Spinal cord (tissue), 10 donors: ENCODE measurements around the gene TMED10. TPM values are rescaled to one million over a fixed set of nuclear protein-coding genes. Genes with fewer than 3 reads are reported as not detected.

Experiments
- DNase-seq, 6 donors: peaks; one replicate each; pipeline versions ENCODE4 v3.0.0 to v3.0.0-alpha.2; 2013 to 2015; ENCODE audit warnings: low spot score in 6 of 6, low read depth in 4 of 6
- H3K27ac ChIP-seq: one replicate; pipeline ENCODE4 v1.5.1; 2013; ENCODE audit warnings: low read depth, low read length, control low read depth
- H3K27me3 ChIP-seq: one replicate; pipeline ENCODE4 v1.6.1; 2013; ENCODE audit warnings: low read length; ENCODE audit not compliant: control insufficient read depth, insufficient read depth
- H3K36me3 ChIP-seq: one replicate; pipeline ENCODE4 v1.6.1; 2013; ENCODE audit warnings: low read length; ENCODE audit not compliant: control insufficient read depth, insufficient read depth
- H3K4me1 ChIP-seq: one replicate; pipeline ENCODE4 v1.6.1; 2013; ENCODE audit warnings: low read length; ENCODE audit not compliant: control insufficient read depth, insufficient read depth
- H3K4me3 ChIP-seq: one replicate; pipeline ENCODE4 v1.5.1; 2013; ENCODE audit warnings: low read depth, low read length, control low read depth
- H3K9me3 ChIP-seq: one replicate; pipeline ENCODE4 v1.6.1; 2013; ENCODE audit warnings: low read length; ENCODE audit not compliant: control insufficient read depth, insufficient read depth
- WGBS: methylation state at CpG from one replicate; pipeline ENCODE4 v1.1.5; 2013; ENCODE audit warnings: missing lambda C conversion rate; ENCODE audit not compliant: insufficient coverage; 5-methylcytosine and 5-hydroxymethylcytosine counted together
- polyA plus RNA-seq, 2 donors: library from polyadenylated mRNA; unstranded; fragments of 120-200 nt; gene quantifications; one replicate each; pipeline ENCODE4 v1.2.1, GENCODE V29; 2013; ENCODE audit not compliant: insufficient read length in 2 of 2
- small RNA-seq: library from RNA; depleted of rRNA; stranded (forward); fragments of <200 nt; gene quantifications from one replicate; pipeline ENCODE3, GENCODE V24; 2014; ENCODE audit warnings: low replicate concordance
- total RNA-seq, 2 donors: library from RNA; depleted of rRNA in 1 of 2; stranded (reverse); fragments of 120-200 nt in 1 of 2; fragments of >200 nt in 1 of 2; gene quantifications; one replicate each; pipeline versions ENCODE4 v1.2.3 to v1.2.4, GENCODE V29; 2013 to 2014
- donor health status: healthy.

TMED10 gene
- total and polyA plus RNA-seq, 4 donors: 164 to 353 (median 218) TPM

GRCh38 chr14:75084513-75084912, 91.9 kb downstream of the TMED10 start:
- Histone ChIP-seq H3K4me1 (peaks cover 3% of the 10 kb centered on the region), H3K27ac (no peak overlapping the region), H3K4me3 (no peak overlapping the region), H3K36me3 (peaks cover 50% of the 10 kb centered on the region), H3K9me3 (no peaks in the 10 kb centered on the region), H3K27me3 (no peaks in the 10 kb centered on the region)
- 83% methylated on average over 3 of the region's 5 CpGs for whole genome bisulfite sequencing
- DNase-seq: peak in 1 of 6 donors; percentile 44

GRCh38 chr14:75083271-75083670, 93.1 kb downstream of the TMED10 start:
- Histone ChIP-seq H3K4me1 (peaks cover 3% of the 10 kb centered on the region), H3K36me3 (peaks cover 50% of the 10 kb centered on the region), H3K4me3 (no peak overlapping the region), H3K9me3 (no peaks in the 10 kb centered on the region), H3K27ac (no peak overlapping the region), H3K27me3 (no peaks in the 10 kb centered on the region)
- no peak for DNase-seq
- no CpG with 5 or more reads among the region's 1 CpG for WGBS

GRCh38 chr14:75081660-75082229, 94.7 kb downstream of the TMED10 start:
- WGBS: no CpG with 5 or more reads among the region's 2 CpGs
- peak in 1 of 6 donors; percentile 32 for DNase-seq
- Histone ChIP-seq H3K27me3 (no peaks in the 10 kb centered on the region), H3K27ac (peak overlapping the region; percentile 13), H3K36me3 (peaks cover 37% of the 10 kb centered on the region), H3K4me3 (no peak overlapping the region), H3K9me3 (no peaks in the 10 kb centered on the region), H3K4me1 (peaks cover 3% of the 10 kb centered on the region)

Small RNAs within 50 kb of the gene (small RNA-seq; reads per million reads assigned to genes)
- gene HIF1AP1: not detected
- not detected for gene RNU4ATAC14P

Other genes starting within 250 kb of the TMED10 start
- gene PGF, start 221.0 kb downstream of the TMED10 start, total RNA-seq: 10 to 100 TPM in 1 of 2 donors, 1 to 10 TPM in 1; 5.7 to 23.0 TPM
- 10 to 100 TPM in 1 of 2 donors, 1 to 10 TPM in 1; 8.1 to 13.5 TPM for gene PGF, start 221.0 kb downstream of the TMED10 start, polyA plus RNA-seq
- gene EIF2B2, start 173.7 kb downstream of the TMED10 start, total RNA-seq: 10 to 100 TPM; 23.2 to 46.8 TPM
- 10 to 100 TPM; 47.4 to 56.8 TPM for gene EIF2B2, start 173.7 kb downstream of the TMED10 start, polyA plus RNA-seq
- gene MLH3, start 125.1 kb downstream of the TMED10 start, total RNA-seq: 10 to 100 TPM; 51.2 to 65.8 TPM
- 10 to 100 TPM; 21.4 to 27.8 TPM for gene MLH3, start 125.1 kb downstream of the TMED10 start, polyA plus RNA-seq
- gene ACYP1, start 112.6 kb downstream of the TMED10 start, total RNA-seq: 10 to 100 TPM; 18.4 to 23.0 TPM
- 10 to 100 TPM; 68.9 to 76.6 TPM for gene ACYP1, start 112.6 kb downstream of the TMED10 start, polyA plus RNA-seq
- 1 to 10 TPM; 4.5 to 9.0 TPM for gene ZC2HC1C, start 107.0 kb downstream of the TMED10 start, total RNA-seq
- 1 to 10 TPM; 5.3 to 7.2 TPM for gene ZC2HC1C, start 107.0 kb downstream of the TMED10 start, polyA plus RNA-seq
- 10 to 100 TPM; 42.9 to 43.2 TPM for gene NEK9, start 49.6 kb downstream of the TMED10 start, total RNA-seq
- 10 to 100 TPM; 65.9 to 89.9 TPM for gene NEK9, start 49.6 kb downstream of the TMED10 start, polyA plus RNA-seq
- 100 to 1,000 TPM; 200 to 842 TPM for gene FOS, start 102.2 kb upstream of the TMED10 start, total RNA-seq
- gene FOS, start 102.2 kb upstream of the TMED10 start, polyA plus RNA-seq: 100 to 1,000 TPM; 124 to 341 TPM